Small intestine (tissue), 7 donors: ENCODE results near the gene APOL2. TPM values are rescaled to one million over a fixed set of nuclear protein-coding genes. Genes with fewer than 3 reads are reported as not detected.

Source experiments
- DNase-seq, 2 donors: peaks; one replicate each; pipeline versions ENCODE4 v3.0.0 to v3.0.0-alpha.2; 2013
- FAIRE-seq: peaks from 2 replicates; lab custom pipeline; 2012; peaks lifted over from hg19 to GRCh38; lab: Jason Lieb, UNC
- H3K27ac ChIP-seq, 3 donors: one replicate each; pipeline ENCODE4 v1.5.1; 2013; ENCODE audit warnings: low read length in 2 of 3, mild to moderate bottlenecking in 2 of 3, control low read depth in 1 of 3, inconsistent platforms in 1 of 3, low read depth in 1 of 3, moderate library complexity in 1 of 3
- H3K27me3 ChIP-seq, 3 donors: one replicate each; pipeline ENCODE4 v1.6.1; 2013; ENCODE audit warnings: low read length in 3 of 3, inconsistent platforms in 1 of 3; ENCODE audit not compliant: control insufficient read depth in 3 of 3, insufficient read depth in 3 of 3
- H3K36me3 ChIP-seq, 3 donors: one replicate each; pipeline ENCODE4 v1.6.1; 2013; ENCODE audit warnings: low read length in 3 of 3, inconsistent platforms in 1 of 3, low read depth in 1 of 3, mild to moderate bottlenecking in 1 of 3, moderate library complexity in 1 of 3; ENCODE audit not compliant: control insufficient read depth in 3 of 3, insufficient read depth in 2 of 3
- H3K4me1 ChIP-seq, 3 donors: one replicate each; pipeline ENCODE4 v1.6.1; 2013; ENCODE audit warnings: low read length in 2 of 3, inconsistent platforms in 1 of 3, low read depth in 1 of 3, mild to moderate bottlenecking in 1 of 3, moderate library complexity in 1 of 3; ENCODE audit not compliant: control insufficient read depth in 3 of 3, insufficient read depth in 2 of 3
- H3K4me3 ChIP-seq, 3 donors: one replicate each; pipeline ENCODE4 v1.5.1; 2013; ENCODE audit warnings: low read length in 3 of 3, control low read depth in 1 of 3, inconsistent platforms in 1 of 3, low read depth in 1 of 3, mild to moderate bottlenecking in 1 of 3, moderate library complexity in 1 of 3
- H3K9me3 ChIP-seq, 2 donors: one replicate each; pipeline ENCODE4 v1.6.1; 2013; ENCODE audit warnings: low read depth in 1 of 2, low read length in 1 of 2; ENCODE audit not compliant: control insufficient read depth in 2 of 2, insufficient read depth in 1 of 2
- WGBS, 3 donors: extraction: QIAGEN DNeasy Blood & Tissue Kit; methylation state at CpG; one replicate each; pipeline ENCODE4 v1.1.7; 2013; 5-methylcytosine and 5-hydroxymethylcytosine counted together
- polyA plus RNA-seq, 4 donors: library from polyadenylated mRNA; stranded (reverse) in 3 of 4; unstranded in 1 of 4; fragments of 200-250 nt in 3 of 4; fragments of 120-200 nt in 1 of 4; gene quantifications; one replicate each; pipeline versions ENCODE4 v1.2.1 to v1.2.3, GENCODE V29; 2013
- donor health status: healthy with polysubstance abuse.
- donor health status: control.
- donor health status: control.
- donor health status: Bipolar disorder and iron deficiency.
- donor health status: healthy.

APOL2 gene
- polyA plus RNA-seq, 4 donors = 19.0 to 68.4 (median 30.1) TPM

GRCh38 chr22:36239150-36239400 is 252 bp downstream of the APOL2 start:
- Histone ChIP-seq H3K36me3 (peaks cover 0 to 11% (median 0%) of the 10 kb centered on the region in 3 donors), H3K27me3 (no peaks in the 10 kb centered on the region), H3K4me3 (peak overlapping the region; percentile 46 to 81 (median 58)), H3K27ac (peak overlapping the region; percentile 91 to 97 (median 96)), H3K9me3 (peaks cover 0 to 4% of the 10 kb centered on the region in 2 donors), H3K4me1 (peaks cover 8 to 29% (median 18%) of the 10 kb centered on the region in 3 donors)
- DNase-seq = no peak
- FAIRE-seq = no peak
- 0% methylated on average over 4 of the region's 4 CpGs for WGBS, 3 donors

DNA sequence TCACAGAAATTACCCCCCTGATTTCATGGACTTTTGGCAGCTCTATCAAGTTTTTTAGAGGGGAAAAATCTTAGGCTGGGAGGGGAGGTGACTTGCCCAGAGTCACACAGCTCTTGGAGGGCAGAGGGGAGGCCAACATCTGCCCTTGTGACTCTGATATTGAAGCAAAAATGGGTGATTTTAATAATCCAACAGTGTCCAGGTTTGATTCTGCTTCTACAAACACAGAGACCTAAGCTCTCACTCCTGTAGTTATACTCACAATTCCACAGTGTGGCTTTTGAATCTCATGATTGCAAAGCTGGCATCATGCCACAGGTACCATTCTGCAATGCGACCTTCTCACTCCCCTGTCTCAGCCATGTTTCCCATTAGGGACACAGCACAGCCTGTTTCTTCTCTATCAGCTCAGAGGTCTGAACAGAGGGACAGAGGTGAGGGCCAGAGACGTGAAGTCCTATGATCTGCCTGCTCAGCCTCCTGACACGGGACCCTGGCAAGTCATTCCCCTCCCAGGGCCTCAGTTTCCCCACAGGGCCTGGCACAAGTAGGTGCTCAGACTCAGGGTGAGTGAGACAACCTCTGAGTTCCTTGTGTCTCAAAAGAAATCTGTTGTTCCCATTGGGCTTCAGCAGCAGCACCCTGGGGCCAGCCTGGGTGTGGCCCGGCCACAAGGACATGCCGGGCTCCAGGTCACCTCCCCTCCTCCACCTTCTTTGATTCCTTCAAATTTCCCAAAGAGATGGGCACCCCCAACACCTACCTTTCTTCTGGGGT is 766 bp downstream of the APOL2 start:
- H3K4me1 ChIP-seq = peaks cover 8 to 29% (median 18%) of the 10 kb centered on the region in 3 donors
- H3K27ac ChIP-seq = peak overlapping the region; percentile 91 to 97 (median 96)
- H3K4me3 ChIP-seq = peak overlapping the region; percentile 46 to 81 (median 58)
- no peak for FAIRE-seq
- H3K36me3 ChIP-seq = peaks cover 0 to 14% (median 0%) of the 10 kb centered on the region in 3 donors
- peak; percentile 42 to 53 for DNase-seq
- 0 to 2% (median 1%) methylated on average over 5 of the region's 5 CpGs for WGBS, 3 donors
- peaks cover 0 to 4% of the 10 kb centered on the region in 2 donors for H3K9me3 ChIP-seq
- no peaks in the 10 kb centered on the region for H3K27me3 ChIP-seq

DNA sequence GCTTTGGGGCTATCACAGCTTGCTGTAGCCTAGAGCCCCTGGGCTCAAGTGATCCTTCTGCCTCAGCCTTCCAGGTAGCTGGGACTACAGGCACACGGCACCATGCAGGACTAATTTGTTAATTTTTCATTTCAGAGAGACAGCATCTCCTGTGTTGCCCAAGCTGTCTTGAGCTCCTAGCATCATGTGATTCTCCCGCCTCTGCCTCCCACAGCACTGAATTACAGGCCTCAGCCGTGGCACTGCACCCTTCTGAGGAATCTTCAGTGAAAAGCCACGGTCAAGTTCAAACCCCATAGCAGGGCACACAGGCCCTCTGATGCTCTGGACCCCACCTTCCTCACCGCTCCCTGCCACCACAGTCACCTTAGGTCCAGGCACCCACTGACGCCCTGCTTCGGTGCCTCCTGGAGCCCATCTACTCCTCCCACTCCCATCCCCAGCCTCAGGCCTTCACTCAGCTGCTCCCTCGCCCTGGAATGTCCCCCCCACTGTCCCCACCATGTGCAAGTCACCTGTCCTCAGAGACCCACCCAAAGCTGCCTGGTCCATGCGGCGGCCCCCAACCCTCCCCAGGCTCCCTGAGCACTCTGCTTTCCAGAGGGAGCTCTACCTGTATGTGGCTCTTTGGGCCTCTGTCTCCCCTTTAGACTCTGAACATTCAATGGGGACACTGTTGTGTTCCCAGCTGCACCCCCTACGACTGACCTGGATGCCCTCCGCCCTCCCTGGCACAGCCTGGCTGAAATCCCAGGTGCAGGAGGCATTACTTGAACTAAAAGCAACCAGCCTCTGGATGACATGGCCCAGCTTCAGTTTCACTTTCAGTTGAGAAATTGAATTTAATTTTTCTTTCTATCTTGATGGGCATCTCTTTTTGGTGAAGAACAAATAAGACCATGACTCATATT is 1.6 kb downstream of the APOL2 start:
- FAIRE-seq = no peak
- Histone ChIP-seq H3K36me3 (peaks cover 0 to 20% (median 1%) of the 10 kb centered on the region in 3 donors), H3K27ac (peak overlapping the region; percentile 91 to 97 (median 96)), H3K4me3 (peak overlapping the region; percentile 20 to 81 (median 58)), H3K4me1 (peaks cover 8 to 29% (median 18%) of the 10 kb centered on the region in 3 donors), H3K27me3 (no peaks in the 10 kb centered on the region), H3K9me3 (no peaks in the 10 kb centered on the region)
- 46 to 51% (median 51%) methylated on average over 12 of the region's 12 CpGs for WGBS, 3 donors
- peak; percentile 44 to 72 for DNase-seq

DNA sequence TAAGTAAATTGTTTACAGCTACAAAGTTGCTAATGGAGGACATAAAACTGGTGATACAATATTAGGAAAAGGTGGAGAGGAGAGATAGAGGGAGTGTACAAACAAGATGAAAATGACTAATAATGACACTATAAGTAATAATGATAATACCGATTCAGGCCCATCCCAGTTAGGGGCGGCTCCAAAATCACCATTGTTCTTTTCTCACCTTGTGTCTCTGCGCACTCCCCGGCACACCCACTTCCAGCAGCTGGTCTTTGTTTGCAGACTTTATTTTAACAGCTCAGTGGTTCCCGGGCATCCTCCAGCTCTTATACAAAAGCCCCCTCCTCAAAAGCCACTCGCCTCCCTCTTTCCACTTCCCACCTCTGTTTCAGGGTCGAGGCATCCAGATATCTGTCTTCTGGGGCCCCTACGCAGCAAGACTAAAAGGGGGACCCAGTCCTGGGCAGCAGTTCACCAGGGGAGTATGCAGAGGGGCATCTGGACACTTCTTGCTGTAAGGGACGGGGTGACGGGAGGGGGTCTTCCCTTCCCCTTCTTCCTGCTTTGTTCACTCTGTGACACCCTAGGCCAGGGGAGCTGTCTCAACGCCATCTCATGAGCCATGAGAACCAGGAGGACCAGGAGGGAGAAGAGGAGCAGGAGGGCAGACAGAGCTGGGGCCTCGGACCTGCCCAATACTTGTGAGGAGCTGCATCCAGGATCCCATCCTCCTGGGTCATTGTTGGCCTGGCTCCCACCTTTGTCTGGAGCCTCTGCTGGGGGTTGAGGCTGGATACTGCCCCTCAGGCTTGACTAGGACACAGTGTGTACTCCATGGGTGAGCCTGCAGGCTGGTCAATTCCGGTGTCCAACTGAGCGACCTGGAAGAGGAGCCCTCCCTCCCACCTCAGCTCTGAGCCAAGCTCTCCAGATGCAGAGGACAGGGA is 2.7 kb downstream of the APOL2 start:
- peak overlapping the region in 1 of 3 donors; percentile 9 for H3K4me3 ChIP-seq
- peak overlapping the region in 1 of 3 donors; percentile 33 for H3K27ac ChIP-seq
- WGBS, 3 donors = 76 to 80% (median 78%) methylated on average over 14 of the region's 14 CpGs
- H3K36me3 ChIP-seq = peaks cover 0 to 28% (median 7%) of the 10 kb centered on the region in 3 donors
- DNase-seq (peak in 1 of 2 donors; percentile 26), FAIRE-seq (no peak)
- H3K27me3 ChIP-seq = no peaks in the 10 kb centered on the region
- peaks cover 8 to 29% (median 18%) of the 10 kb centered on the region in 3 donors for H3K4me1 ChIP-seq
- no peaks in the 10 kb centered on the region for H3K9me3 ChIP-seq

DNA sequence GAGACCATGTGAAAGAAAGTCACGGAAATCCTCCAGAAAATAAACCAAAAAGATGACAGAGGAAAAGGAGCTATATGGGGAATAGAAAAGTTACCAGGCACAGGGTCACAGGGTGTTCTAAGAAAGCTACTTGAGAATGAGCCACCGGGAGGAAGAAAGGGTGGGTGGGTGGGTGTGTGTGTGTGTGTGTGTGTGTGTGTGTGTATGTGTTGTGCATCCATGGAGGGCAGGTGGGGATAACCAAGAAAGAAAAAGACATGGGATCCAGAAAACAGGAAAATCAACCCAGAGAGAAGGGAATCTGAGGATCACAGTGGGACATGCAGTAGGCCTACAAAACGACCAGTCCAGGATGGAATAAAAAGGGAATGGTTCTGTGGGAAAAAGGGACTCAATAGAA is 3.7 kb downstream of the APOL2 start:
- Histone ChIP-seq H3K27ac (no peak overlapping the region), H3K4me1 (peaks cover 8 to 29% (median 18%) of the 10 kb centered on the region in 3 donors), H3K36me3 (peaks cover 0 to 36% (median 14%) of the 10 kb centered on the region in 3 donors), H3K27me3 (no peaks in the 10 kb centered on the region), H3K9me3 (no peaks in the 10 kb centered on the region), H3K4me3 (no peak overlapping the region)
- no peak for DNase-seq
- FAIRE-seq = no peak
- 77 to 86% (median 85%) methylated on average over 3 of the region's 3 CpGs for WGBS, 3 donors

GRCh38 chr22:36234919-36235318 is 4.4 kb downstream of the APOL2 start:
- no peak overlapping the region for H3K27ac ChIP-seq
- DNase-seq = no peak
- FAIRE-seq = no peak
- H3K4me3 ChIP-seq = no peak overlapping the region
- no peaks in the 10 kb centered on the region for H3K9me3 ChIP-seq
- H3K4me1 ChIP-seq = peaks cover 8 to 28% (median 18%) of the 10 kb centered on the region in 3 donors
- no peaks in the 10 kb centered on the region for H3K27me3 ChIP-seq
- peaks cover 0 to 40% (median 14%) of the 10 kb centered on the region in 3 donors for H3K36me3 ChIP-seq
- WGBS, 3 donors = 59 to 74% (median 72%) methylated on average over 2 of the region's 2 CpGs

DNA sequence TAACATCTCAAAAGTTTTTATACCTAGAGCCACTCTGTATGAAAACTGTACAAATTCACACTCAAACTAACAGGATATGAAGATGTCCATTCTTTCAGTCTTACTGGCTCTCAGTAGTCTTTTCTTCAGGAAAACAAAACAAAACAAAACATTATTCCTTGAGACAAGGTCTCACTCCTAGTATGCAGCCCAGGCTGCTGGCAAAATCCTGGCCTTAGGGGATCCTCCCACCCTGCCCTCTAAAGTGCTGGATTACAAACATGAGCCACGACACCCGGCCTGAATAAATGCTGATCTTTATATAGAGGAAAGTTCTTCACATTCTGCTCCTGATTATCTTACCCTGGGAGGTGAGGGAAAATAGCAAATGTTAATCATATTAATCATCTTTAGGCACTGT is 5.1 kb downstream of the APOL2 start:
- FAIRE-seq (no peak), DNase-seq (no peak)
- Histone ChIP-seq H3K9me3 (no peaks in the 10 kb centered on the region), H3K36me3 (peaks cover 0 to 43% (median 14%) of the 10 kb centered on the region in 3 donors), H3K4me3 (no peak overlapping the region), H3K27ac (no peak overlapping the region), H3K4me1 (peaks cover 8 to 24% (median 18%) of the 10 kb centered on the region in 3 donors), H3K27me3 (no peaks in the 10 kb centered on the region)
- WGBS, 3 donors = 67 to 78% (median 77%) methylated on average over 2 of the region's 2 CpGs
